GM18526 (cell line): ENCODE measurements around the gene NDFIP1.

ENCODE experiments used
- POLR2A ChIP-seq: IDR thresholded peaks from 3 replicates; pipeline ENCODE4 v1.6.1; 2011; ENCODE audit not compliant: insufficient read length; ENCODE audit errors: extremely low read depth

The NDFIP1 gene

DNA sequence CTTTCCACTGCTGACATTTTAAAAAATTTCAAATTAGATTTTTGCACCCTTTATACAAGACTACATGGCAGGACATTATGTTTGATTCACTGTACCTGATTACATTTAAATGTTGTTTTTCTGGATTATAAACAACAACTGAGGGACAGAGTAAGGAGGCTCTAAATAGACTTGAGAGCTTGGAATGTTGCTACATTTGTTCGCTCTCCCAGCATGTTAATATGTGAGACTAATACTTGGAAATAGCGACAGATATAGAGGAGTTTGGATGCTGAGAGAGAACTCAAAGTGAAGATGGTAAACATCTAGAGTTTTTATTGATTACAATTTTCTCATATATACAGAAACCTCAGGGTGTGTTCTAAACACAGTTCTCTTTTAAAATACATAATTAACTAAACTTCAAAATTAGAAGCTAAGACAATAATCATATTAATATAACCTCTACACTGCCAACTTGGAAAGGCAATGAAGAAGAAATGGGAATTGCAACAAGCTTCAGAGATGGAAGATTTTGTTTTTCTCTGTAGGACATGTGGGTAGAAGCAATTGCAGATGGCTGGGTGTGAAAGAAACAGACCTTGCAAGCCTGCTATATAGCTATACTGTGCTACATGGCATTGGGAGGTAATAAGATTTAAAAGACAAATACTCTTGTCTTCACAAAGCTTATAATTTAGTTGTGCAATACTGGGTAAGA, 1.4 kb upstream of the NDFIP1 start:
- TF ChIP-seq POLR2A, result no peak

DNA sequence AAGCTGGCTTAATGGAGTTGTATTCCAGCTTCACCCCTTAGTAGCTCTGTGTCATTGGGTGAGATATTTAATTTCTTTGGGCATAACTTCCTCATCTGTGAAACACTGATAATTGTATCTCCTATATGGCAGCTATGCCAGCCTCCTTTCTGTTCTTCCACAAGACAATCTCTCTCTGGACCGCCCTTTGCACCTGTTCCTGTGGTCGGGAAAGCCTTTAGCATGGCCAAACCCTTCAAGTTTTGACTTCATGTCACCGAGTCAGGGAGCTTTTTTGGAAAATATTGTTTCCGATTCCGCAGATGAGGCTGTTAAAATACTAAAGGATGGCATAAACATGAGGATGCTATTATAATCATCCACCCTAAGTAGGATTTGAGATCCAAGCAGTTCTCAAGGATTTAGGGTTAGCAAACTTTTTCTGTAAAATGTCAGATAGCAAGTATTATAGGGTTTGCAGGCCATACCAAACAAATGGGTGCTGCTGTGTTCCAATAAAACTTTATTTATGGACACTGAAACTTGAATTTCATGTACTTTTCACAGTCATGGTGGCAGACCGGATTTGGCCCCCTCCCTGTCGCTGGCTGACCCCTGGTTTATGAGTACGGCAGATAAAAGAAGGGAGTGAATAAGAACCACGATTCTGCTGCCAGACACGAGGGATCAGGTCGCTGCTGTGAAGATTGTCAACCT, 695 bp upstream of the NDFIP1 start:
- TF ChIP-seq POLR2A, result no peak

DNA sequence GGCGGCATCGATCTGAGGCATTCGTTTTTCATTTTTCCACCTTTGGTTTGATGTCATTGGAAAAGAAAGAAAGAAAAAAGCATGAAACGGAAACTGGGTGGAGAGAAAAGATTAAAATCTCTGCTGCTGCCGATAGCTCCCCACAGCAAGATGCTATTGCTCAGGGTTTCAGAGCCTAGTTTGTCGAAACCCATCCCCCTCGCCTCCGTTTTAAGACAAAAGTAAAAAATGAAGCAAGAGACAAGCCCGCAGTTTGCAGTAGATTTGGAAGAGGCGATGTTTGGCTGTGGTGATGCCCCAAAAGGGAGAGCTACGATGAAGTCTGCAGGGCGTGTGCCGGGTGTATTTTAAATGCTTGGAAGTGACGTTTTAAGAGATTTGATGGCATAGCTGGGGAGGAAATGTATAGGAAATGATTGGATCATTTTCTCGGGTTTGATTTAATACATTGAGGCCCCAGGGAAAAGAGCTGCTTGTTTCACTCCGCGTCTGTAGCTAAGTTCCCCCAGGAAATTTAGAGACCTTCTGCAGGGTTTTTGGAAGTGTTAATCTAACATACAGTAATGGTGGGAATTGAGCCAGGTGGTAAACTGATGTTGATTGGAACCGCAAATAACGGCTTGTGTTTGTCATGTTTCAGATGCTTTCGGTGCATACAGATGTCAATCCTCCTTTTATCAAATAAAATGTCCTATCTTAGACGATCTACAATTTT, 909 bp downstream of the NDFIP1 start:
- TF ChIP-seq POLR2A, result no peak

DNA sequence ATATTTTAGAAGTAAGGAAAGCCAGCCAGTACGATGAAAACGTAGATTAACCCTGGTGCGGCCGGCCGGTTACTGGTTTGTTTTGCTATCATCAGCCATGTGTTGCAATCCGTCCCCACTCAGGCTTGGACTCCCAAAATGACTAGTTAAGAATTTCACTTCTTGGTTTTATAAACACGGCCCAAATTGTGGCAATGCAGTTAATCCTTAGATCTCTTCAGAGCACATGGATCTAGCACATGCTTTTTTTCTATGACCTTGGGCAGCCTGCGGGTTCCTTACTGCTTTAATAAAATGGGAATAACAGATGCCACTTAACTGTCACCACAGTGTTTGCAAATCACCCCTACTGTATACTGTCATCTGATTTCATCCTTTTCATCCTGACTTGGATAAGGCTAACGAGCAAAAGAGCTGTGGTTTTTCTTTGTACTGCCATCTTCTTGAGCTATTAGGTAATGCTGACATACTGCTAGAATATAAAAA, 1.5 kb downstream of the NDFIP1 start:
- no peak for TF ChIP-seq POLR2A

DNA sequence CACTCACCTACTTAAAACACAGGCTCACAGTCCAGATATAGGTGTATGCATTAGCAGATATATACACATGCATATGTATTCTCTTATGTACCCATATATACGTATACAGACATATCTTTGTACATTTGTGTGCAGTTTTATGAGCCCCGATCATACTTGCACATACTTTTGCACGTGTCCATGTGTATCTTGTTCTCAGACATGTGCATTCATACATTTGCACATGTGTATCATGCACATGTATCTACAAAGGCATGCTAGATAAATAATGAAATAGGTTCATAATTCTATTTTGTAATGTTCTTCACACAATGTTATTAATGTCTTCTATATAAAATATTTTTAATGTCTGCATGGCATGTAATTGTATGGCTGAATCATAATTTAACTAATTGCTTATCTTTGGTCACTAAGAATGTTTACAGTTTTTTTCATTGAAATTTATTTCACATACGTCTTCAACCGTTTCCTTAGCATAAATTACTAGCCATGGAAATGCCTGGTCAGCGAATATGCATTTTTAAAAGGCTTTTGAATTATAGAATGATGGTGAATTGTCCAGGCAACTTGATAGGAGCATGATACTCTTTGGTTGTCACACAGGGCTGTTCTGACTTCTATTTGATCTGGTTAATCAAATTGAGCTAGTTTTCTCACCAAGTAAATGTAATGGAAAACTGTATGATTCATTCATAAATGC, 2.6 kb downstream of the NDFIP1 start:
- TF ChIP-seq POLR2A, result no peak

DNA sequence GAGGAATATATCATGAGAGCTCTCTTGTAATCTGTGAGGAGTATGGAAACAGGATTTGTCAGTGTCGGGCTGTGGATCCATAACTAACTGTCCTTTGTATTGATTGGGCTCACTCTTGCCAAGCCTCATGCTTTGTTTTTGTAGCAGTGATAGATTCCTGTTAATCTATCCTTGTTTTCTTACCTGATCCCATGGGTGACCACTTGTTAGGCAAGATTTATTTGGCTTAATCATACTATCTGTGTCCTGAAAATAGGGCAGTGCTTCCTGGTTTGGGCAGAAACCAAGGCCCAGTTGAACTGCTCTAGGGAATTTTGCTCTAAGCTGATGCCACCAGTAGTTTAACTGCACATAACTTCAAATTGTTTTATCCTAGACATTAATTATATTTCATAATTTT, 6.1 kb downstream of the NDFIP1 start:
- TF ChIP-seq POLR2A, result no peak

DNA sequence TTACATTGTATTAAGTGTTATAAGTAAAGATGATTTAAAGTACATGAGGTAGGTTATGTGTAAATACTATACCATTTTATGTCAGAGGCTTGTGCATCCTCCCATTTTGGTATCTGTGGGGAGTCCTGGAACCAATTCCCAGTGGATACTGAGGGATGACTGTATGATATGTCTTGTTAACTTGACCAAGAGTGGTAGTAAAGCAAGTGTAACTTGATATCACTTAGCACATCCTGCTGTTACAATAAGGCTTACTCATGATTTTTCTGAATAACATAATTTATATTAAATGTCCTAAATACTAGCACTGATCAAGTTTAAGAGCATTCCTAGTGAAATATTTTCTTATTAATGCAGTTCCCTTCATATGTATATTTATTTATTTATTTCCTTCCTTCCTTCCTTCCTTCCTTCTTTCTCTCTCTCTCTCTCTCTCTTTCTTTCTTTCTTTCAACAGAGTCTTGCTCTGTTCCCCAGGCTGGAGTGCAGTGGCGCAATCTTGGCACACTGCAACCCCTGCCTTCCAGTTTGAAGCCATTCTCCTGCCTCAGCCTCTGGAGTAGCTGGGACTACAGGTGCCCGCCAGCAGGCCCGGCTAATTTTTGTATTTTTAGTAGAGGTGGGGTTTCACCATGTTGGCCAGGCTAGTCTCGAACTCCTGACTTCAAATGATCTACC, 7.5 kb downstream of the NDFIP1 start:
- TF ChIP-seq POLR2A, result no peak

DNA sequence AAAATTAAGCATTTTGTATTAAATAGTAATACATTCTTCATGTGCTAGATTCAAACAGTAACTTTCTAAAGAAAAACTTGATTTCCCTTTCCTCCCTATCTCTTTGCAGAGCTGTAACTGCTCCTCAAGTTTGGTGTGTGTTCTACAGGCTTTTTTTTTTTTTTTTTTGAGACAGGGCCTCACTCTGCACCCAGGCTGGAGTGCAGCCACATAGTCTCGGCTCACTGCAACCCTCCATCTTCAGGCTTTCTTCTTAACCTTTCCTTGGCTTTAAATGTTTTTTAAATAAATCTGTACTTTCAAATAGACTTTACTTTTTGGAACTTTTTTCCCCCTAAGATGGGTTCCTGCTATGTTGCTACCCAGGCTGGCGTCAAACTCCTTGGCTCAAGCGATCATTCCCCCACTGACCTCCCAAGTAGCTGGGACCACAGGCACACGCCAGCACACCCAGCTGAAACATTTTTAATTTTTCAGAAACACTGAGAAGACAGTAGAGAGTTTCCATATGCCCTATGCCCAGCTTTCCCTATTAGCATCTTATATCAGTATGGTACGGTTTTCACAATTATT, 9.1 kb downstream of the NDFIP1 start:
- TF ChIP-seq POLR2A, result no peak

DNA sequence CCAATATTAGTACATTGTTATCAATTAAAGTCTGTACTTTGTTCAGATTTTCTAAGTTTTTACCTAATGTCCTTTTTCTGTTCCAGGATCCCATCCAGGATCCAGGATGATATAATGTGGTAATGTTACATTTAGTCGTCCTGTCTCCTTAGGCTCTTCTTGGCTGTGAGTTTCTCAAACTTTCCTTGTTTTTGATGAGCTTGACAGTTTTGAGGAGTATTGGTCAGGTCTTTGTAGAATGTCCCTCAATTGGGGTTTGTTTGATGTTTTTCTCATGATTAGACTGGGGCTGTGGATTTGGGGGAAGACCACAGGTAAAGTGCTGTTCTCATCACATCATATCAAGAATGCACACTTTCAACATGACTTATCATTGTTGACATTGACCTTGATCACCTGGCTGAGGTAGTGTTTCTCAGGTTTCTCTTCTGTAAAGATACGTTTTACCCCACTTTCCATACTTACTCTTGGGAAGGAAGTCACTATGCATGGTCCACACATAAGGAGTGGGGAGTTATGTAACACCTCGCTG, 9.6 kb downstream of the NDFIP1 start:
- TF ChIP-seq POLR2A, result no peak

DNA sequence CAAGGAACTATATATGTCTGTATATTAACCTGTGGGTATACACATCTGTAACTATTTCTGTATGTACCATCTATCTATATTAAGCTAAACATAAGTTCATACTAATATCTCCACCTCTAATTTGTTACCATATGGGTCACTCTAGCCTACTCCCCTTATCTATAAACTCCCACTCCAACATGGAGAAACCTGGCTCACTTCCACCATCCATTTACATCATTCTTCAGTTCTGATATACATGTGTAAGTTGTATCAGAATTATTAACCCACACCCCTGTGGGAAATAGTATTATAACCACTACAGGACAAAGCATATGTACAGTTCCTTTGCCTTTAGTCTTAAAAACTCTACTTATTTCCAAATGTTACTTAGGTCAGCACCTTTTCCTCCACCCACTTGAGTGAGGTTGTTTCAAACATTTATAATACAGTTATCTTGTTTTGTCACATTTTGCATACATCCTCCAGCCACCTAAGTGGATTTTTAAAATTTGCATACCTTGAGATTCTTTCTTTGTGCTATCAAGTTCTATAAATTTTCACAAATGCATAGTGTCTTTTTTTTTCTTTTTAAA, 10.6 kb downstream of the NDFIP1 start:
- no peak for TF ChIP-seq POLR2A

DNA sequence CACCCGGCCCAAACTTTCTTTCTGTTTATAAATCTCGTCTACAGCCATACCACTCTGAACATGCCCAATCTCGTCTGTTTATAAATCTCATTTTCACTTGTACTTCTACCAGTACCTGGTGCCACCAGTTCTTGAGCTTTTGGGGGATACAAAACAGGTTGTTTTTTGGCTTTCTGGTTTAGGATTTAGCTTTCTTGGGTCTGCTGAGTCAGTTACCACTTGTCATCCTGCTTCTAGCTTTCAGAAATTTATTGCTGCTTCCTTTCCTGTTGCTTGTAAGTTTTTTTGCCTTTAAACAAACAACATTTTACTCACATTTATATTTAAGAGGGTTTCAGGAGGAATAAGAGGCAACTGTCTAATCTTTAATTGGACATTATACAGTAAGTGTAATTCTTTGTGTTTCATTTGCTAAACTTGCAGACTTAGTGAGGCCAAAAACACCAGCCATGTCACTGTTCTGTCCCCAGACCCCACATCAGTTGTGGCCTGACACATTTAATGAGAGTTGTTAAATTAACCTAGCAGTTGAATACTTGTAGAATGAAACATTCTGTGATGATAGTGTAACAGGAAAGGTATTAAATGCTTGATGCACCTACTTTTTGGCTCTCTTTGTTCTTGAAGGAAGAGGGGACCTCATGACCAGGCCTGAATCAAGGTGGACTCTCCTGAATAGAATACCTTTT, 11.8 kb downstream of the NDFIP1 start:
- no peak for TF ChIP-seq POLR2A

DNA sequence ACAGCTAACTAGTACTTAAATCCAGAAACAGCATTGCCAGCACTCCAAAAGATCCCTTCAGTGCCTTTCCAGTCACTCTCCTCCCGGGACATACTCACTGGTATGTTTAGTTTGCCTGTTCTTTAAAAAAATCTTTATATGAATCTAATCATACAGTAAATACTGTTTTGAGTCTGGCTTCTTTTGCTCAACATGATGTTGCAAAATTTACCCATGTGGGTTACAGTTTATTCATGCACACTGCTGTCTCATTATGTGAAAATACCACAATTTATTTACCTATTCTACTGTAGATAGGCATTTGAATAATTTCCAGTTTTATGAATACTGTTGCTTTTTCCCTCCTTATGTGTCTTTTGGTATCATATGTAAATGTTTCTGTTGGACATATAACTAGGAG, 13.5 kb downstream of the NDFIP1 start:
- TF ChIP-seq POLR2A, result no peak

DNA sequence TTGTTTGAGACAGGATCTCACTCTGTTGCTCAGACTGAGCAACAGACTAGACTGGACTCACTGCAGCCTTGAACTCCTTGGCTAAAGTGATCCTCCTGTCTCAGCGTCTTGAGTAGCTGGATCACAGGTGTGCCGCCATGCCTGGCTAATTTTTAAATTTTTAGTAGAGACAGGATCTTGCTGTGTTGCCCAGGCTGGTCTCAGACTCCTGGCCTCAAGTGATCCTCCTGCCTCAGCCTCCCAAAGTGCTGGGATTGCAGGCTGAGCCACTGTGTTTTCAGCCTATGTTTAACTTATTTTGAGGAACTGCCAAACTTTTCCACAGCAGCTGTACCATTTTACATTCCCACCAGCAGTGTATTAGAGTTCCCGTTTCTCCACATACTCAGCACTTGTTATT, 16.8 kb downstream of the NDFIP1 start:
- no peak for TF ChIP-seq POLR2A
